Tibial artery (tissue), 4 donors: ENCODE measurements around the gene ABCA6.

Source experiments
- DNase-seq, 2 donors: peaks; one replicate each; pipeline ENCODE4 v3.0.0-alpha.2; 2019
- H3K27ac ChIP-seq, 2 donors: fragments of 200-600 bp; sonication (generic) in 1 of 2; 1 replicate in 1 of 2; 2 replicates in 1 of 2; pipeline ENCODE4 v1.5.1; 2018 to 2019; ENCODE audit warnings: mild to moderate bottlenecking in 1 of 2
- H3K27me3 ChIP-seq, 2 donors: fragments of 200-600 bp; sonication (generic) in 1 of 2; one replicate each; pipeline versions ENCODE4 v1.5.1 to v1.6.0; 2016 to 2019
- H3K36me3 ChIP-seq, 3 donors: fragments of 200-600 bp; sonication (generic) in 2 of 3; one replicate each; pipeline ENCODE4 v1.5.1; 2016 to 2019; ENCODE audit warnings: mild to moderate bottlenecking in 2 of 3
- H3K4me1 ChIP-seq, 4 donors: fragments of 200-600 bp; sonication (generic) in 2 of 4; 1 replicate in 3 of 4; 2 replicates in 1 of 4; pipeline ENCODE4 v1.5.1; 2016 to 2019
- H3K4me3 ChIP-seq, 2 donors: fragments of 200-600 bp; sonication (generic) in 1 of 2; 1 replicate in 1 of 2; 2 replicates in 1 of 2; pipeline ENCODE4 v1.5.1; 2018 to 2019; ENCODE audit warnings: mild to moderate bottlenecking in 2 of 2
- H3K9me3 ChIP-seq, 3 donors: fragments of 200-600 bp; sonication (generic) in 1 of 3; one replicate each; pipeline ENCODE4 v1.5.1; 2016 to 2019
- CTCF ChIP-seq, 2 experiments: fragments of 200-600 bp in 1 of 2; fragments of 450-650 bp in 1 of 2; IDR thresholded peaks; one replicate each; pipeline ENCODE4 v1.5.1; 2017 to 2019; ENCODE audit warnings: antibody characterized with exemption in 2 of 2, mild to moderate bottlenecking in 1 of 2, moderate library complexity in 1 of 2
- intact Hi-C: fragments of 100-400 bp; cut with DNase I; formaldehyde crosslinking; loops from one replicate; pipeline ENCODE4 v1.15.0; 2023; ENCODE audit warnings: low total_unique reads

ABCA6 gene

GRCh38 chr17:69093279-69093789 lies 48.4 kb downstream of the ABCA6 start:
- H3K4me1 ChIP-seq = no peaks in the 10 kb centered on the region
- no peak for DNase-seq
- intact Hi-C loops = no loop called here
- no peaks in the 10 kb centered on the region for H3K9me3 ChIP-seq
- peaks cover 0 to 4% (median 0%) of the 10 kb centered on the region in 3 donors for H3K36me3 ChIP-seq
- no peak for TF ChIP-seq CTCF (IDR thresholded peaks at IDR 0.05)
- H3K27me3 ChIP-seq = no peaks in the 10 kb centered on the region
- no peak overlapping the region for H3K4me3 ChIP-seq
- no peak overlapping the region for H3K27ac ChIP-seq

- no peak for DNase-seq
Measured at GRCh38 chr17:69090365-69090764, 51.3 kb downstream of the ABCA6 start.

GRCh38 chr17:69088643-69089200 lies 53.0 kb downstream of the ABCA6 start:
- H3K36me3 ChIP-seq = peaks cover 0 to 20% (median 6%) of the 10 kb centered on the region in 3 donors
- intact Hi-C loops = no loop called here
- H3K27ac ChIP-seq = no peak overlapping the region
- no peaks in the 10 kb centered on the region for H3K4me1 ChIP-seq
- no peak for TF ChIP-seq CTCF (IDR thresholded peaks at IDR 0.05)
- no peak overlapping the region for H3K4me3 ChIP-seq
- H3K9me3 ChIP-seq = no peaks in the 10 kb centered on the region
- no peak for DNase-seq
- no peaks in the 10 kb centered on the region for H3K27me3 ChIP-seq

More at GRCh38 chr17:69090365-69090764, 51.3 kb downstream of the ABCA6 start:
- H3K36me3 ChIP-seq = peaks cover 0 to 11% (median 0%) of the 10 kb centered on the region in 3 donors
- no peak for TF ChIP-seq CTCF (IDR thresholded peaks at IDR 0.05)
- no peak overlapping the region for H3K27ac ChIP-seq
- no peaks in the 10 kb centered on the region for H3K27me3 ChIP-seq
- H3K4me3 ChIP-seq = no peak overlapping the region
- no peaks in the 10 kb centered on the region for H3K9me3 ChIP-seq
- H3K4me1 ChIP-seq = no peaks in the 10 kb centered on the region
- intact Hi-C loops = no loop called here

- Histone ChIP-seq H3K9me3 (peaks cover 0 to 10% (median 7%) of the 10 kb centered on the region in 3 donors), H3K27me3 (no peaks in the 10 kb centered on the region), H3K36me3 (peaks cover 15 to 37% (median 16%) of the 10 kb centered on the region in 3 donors), H3K4me3 (no peak overlapping the region), H3K4me1 (no peaks in the 10 kb centered on the region), H3K27ac (no peak overlapping the region)
- intact Hi-C loops = no loop called here
- TF ChIP-seq CTCF (IDR thresholded peaks at IDR 0.05) = no peak
- no peak for DNase-seq
Measured at GRCh38 chr17:69086641-69087040, 55.1 kb downstream of the ABCA6 start.

- Histone ChIP-seq H3K4me1 (no peaks in the 10 kb centered on the region), H3K4me3 (no peak overlapping the region), H3K9me3 (peaks cover 0 to 10% (median 7%) of the 10 kb centered on the region in 3 donors), H3K27me3 (no peaks in the 10 kb centered on the region), H3K36me3 (peaks cover 15 to 52% (median 16%) of the 10 kb centered on the region in 3 donors), H3K27ac (no peak overlapping the region)
- intact Hi-C loops = no loop called here
- DNase-seq = no peak
- no peak for TF ChIP-seq CTCF (IDR thresholded peaks at IDR 0.05)
Measured at GRCh38 chr17:69084911-69085310, 56.8 kb downstream of the ABCA6 start.
